WERI-Rb-1 (cell line): ENCODE measurements around the gene ZNF444.

Source experiments
- DNase-seq: peaks from one replicate; pipeline ENCODE4 v3.0.0-alpha.2; 2020
- H3K27ac ChIP-seq: fragments of 250-450 bp; sonication (Bioruptor Pico); 2 replicates; pipeline ENCODE4 v1.5.1; 2020; ENCODE audit warnings: mild to moderate bottlenecking, moderate library complexity
- H3K27me3 ChIP-seq: fragments of 250-450 bp; sonication (Bioruptor Pico); 2 replicates; pipeline ENCODE4 v1.5.1; 2021; ENCODE audit warnings: mild to moderate bottlenecking, low read depth, moderate library complexity; ENCODE audit not compliant: insufficient read depth, severe bottlenecking
- H3K36me3 ChIP-seq: fragments of 250-450 bp; sonication (Bioruptor Pico); 2 replicates; pipeline ENCODE4 v1.5.1; 2020; ENCODE audit warnings: mild to moderate bottlenecking, moderate library complexity
- H3K4me3 ChIP-seq: 2 replicates; pipeline ENCODE4 v1.5.1; 2011; ENCODE audit warnings: low read depth, mild to moderate bottlenecking, control low read depth, low read length
- H3K9me3 ChIP-seq: fragments of 250-450 bp; sonication (Bioruptor Pico); 2 replicates; pipeline ENCODE4 v1.5.1; 2021; ENCODE audit warnings: mild to moderate bottlenecking, moderate library complexity; ENCODE audit not compliant: severe bottlenecking
- CTCF ChIP-seq: IDR thresholded peaks from 2 replicates; pipeline ENCODE4 v1.5.1; 2011; ENCODE audit warnings: low read depth, mild to moderate bottlenecking, control low read depth, inconsistent platforms, low read length

The ZNF444 gene

GRCh38 chr19:56132316-56132822, 8.7 kb upstream of the ZNF444 start:
- Histone ChIP-seq H3K4me3 (no peak overlapping the region), H3K9me3 (no peaks in the 10 kb centered on the region), H3K27me3 (no peaks in the 10 kb centered on the region), H3K36me3 (no peaks in the 10 kb centered on the region), H3K27ac (no peak overlapping the region)
- DNase-seq = no peak
- TF ChIP-seq CTCF = no peak

- Histone ChIP-seq H3K4me3 (no peak overlapping the region), H3K27ac (no peak overlapping the region), H3K9me3 (no peaks in the 10 kb centered on the region), H3K27me3 (no peaks in the 10 kb centered on the region), H3K36me3 (no peaks in the 10 kb centered on the region)
- DNase-seq = no peak
- TF ChIP-seq CTCF = no peak
Measured at GRCh38 chr19:56133858-56134653, 7.0 kb upstream of the ZNF444 start.

DNA sequence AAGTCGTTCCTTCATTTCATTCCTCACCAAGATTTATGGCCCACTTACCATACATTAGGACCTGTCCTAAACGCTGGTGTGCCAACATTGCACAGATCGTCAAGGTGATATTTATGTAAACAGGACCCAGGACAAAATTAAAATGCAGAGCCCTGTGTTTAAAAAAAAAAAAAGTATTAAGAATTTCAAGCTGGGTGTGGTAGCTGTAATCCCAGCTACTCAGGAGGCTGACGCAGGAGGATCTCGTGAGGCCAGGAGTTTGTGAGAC, 6.5 kb upstream of the ZNF444 start:
- no peak overlapping the region for H3K4me3 ChIP-seq
- no peak for DNase-seq
- no peak overlapping the region for H3K27ac ChIP-seq
- no peak for TF ChIP-seq CTCF
- no peaks in the 10 kb centered on the region for H3K27me3 ChIP-seq
- no peaks in the 10 kb centered on the region for H3K36me3 ChIP-seq
- no peaks in the 10 kb centered on the region for H3K9me3 ChIP-seq

DNA sequence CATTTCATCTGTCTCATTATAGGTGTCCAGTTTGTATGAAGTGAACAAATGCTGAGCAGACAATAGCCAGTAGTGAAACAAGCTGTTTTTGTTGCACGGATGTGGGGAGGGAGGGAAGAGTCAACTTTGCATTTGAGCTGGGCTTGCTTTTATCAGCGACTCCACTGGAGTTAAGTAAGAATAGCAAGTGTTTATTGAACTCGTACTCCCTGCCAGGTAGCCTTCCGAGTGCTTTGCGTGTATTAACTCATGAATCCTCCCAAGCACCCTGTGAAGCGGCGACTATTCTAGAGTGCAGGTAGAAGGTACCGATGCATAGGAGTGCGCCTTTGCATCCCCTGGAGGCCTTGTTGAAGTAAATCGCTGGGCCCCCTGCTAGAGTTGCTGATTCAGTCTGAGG, 4.7 kb upstream of the ZNF444 start:
- TF ChIP-seq CTCF = no peak
- no peak for DNase-seq
- H3K36me3 ChIP-seq = no peaks in the 10 kb centered on the region
- H3K9me3 ChIP-seq = no peaks in the 10 kb centered on the region
- no peak overlapping the region for H3K4me3 ChIP-seq
- H3K27me3 ChIP-seq = no peaks in the 10 kb centered on the region
- H3K27ac ChIP-seq = no peak overlapping the region

GRCh38 chr19:56137405-56137804, 3.7 kb upstream of the ZNF444 start:
- Histone ChIP-seq H3K36me3 (peaks cover 1% of the 10 kb centered on the region), H3K27ac (no peak overlapping the region), H3K9me3 (no peaks in the 10 kb centered on the region), H3K27me3 (no peaks in the 10 kb centered on the region), H3K4me3 (no peak overlapping the region)
- TF ChIP-seq CTCF = no peak
- DNase-seq = no peak

- DNase-seq = no peak
- Histone ChIP-seq H3K36me3 (peaks cover 8% of the 10 kb centered on the region), H3K9me3 (no peaks in the 10 kb centered on the region), H3K4me3 (no peak overlapping the region), H3K27ac (no peak overlapping the region), H3K27me3 (no peaks in the 10 kb centered on the region)
- TF ChIP-seq CTCF = no peak
Measured at GRCh38 chr19:56138069-56138468, 3.0 kb upstream of the ZNF444 start.
